ENCODE results near the gene FSD2. TPM values are rescaled to one million over a fixed set of nuclear protein-coding genes. Genes with fewer than 3 reads are reported as not detected.

The FSD2 gene
- total and polyA plus RNA-seq, 2 of the 8 experiments (the other 6 are each of a cell fraction or from before 2014, with no cell fraction given): 0.02 TPM; not detected in 1

DNA sequence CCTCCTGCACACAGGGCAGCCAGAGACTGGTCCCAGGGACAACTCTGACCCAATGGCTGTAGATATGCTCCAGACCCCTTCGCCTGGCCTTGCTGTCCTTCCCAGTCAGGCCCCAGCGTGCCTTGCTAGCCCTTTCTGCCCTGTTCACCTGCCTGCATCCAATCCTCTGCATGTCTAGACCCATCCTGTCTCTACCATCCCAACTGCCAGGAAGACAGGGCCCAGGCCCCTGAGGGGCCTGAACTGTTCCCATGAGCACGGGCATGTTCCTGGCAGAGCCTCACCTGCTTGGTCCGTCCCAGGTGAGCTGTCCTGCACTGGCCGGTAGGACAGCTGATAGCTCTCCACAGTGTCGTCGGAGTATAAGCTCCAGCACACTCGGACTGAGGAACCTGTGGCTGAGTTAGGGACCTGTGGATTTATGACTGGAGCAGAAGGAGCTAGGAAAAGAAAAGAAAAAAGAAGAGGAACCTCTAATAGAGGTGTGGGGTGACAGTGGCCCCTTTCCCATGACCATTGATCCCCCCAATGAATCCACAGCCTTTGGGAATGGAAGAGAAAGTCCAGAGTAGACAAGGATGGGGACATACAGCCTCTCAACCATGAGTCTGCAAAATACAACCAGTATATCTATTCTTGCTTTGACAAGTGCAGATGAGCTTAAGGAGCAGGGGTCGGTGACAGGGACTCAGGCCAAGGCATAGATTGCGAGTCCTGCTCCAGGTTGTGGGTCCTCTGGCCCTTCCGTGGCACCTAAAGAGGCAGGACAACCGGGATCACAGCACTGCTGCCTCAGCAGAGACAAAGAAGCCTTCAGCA is 33.9 kb downstream of the FSD2 start:
- Histone ChIP-seq H4K20me1 (replicated peaks in 1 of 2; ENCODE audit: control insufficient read depth in 1 of 2, insufficient read depth in 2 of 2, low read length in 2 of 2) (peaks cover 0 to 2% of the 10 kb centered on the region in 2 experiments), H2BK120ac (replicated peaks; ENCODE audit: low read depth, low read length) (no peak overlapping the region), H3K36me3 (ENCODE audit: control insufficient read depth in 2 of 4, insufficient read depth in 4 of 4, low read length in 3 of 4) (no peaks in the 10 kb centered on the region), H2BK5ac (ENCODE audit: low read depth, low read length) (no peak overlapping the region), H4K5ac (ENCODE audit: insufficient read length, low read depth, low read length) (no peak overlapping the region), H2BK15ac (ENCODE audit: low read length) (no peak overlapping the region), H3K4me1 (replicated peaks in 1 of 4; ENCODE audit: control insufficient read depth in 3 of 4, insufficient read depth in 4 of 4, low read length in 3 of 4) (no peaks in the 10 kb centered on the region), H3K79me1 (ENCODE audit: low read depth, low read length) (no peaks in the 10 kb centered on the region), H3K4me3 (ENCODE audit: extremely low read depth in 1 of 4, insufficient read depth in 2 of 4, low read depth in 3 of 4, low read length in 4 of 4) (no peak overlapping the region), H2AFZ (ENCODE audit: low read length) (no peak overlapping the region), H3K27me3 (replicated peaks in 1 of 4; ENCODE audit: control insufficient read depth in 3 of 4, extremely low read depth in 1 of 4, insufficient read depth in 3 of 4, low read length in 3 of 4) (no peaks in the 10 kb centered on the region), H3K79me2 (ENCODE audit: control insufficient read depth in 1 of 2, insufficient read depth in 2 of 2, low read length in 2 of 2) (no peaks in the 10 kb centered on the region), H3K4ac (replicated peaks; ENCODE audit: insufficient read length, low read depth, low read length) (no peak overlapping the region), H2AK5ac (ENCODE audit: low read depth, low read length) (no peak overlapping the region), H3K9me3 (ENCODE audit: insufficient read depth in 2 of 2, low read depth in 1 of 2, low read length in 1 of 2) (no peaks in the 10 kb centered on the region), H4K8ac (ENCODE audit: extremely low read depth, insufficient read depth, low read length) (peak overlapping the region; percentile 75; the same call in 1 of the 2 replicates), H3K14ac (ENCODE audit: insufficient read length) (no peak overlapping the region), H3K23ac (ENCODE audit: insufficient read length) (no peak overlapping the region), H2BK20ac (ENCODE audit: low read length) (no peak overlapping the region), H3K4me2 (ENCODE audit: insufficient read depth in 1 of 2, low read depth in 2 of 2, low read length in 2 of 2) (no peak overlapping the region), H3K23me2 (ENCODE audit: low read depth, low read length) (no peaks in the 10 kb centered on the region), H2BK12ac (ENCODE audit: low read depth, low read length) (no peak overlapping the region), H4K91ac (replicated peaks; ENCODE audit: insufficient read length, low read length) (no peak overlapping the region), H3K27ac (ENCODE audit: low read depth, low read length) (no peak overlapping the region), H3K18ac (ENCODE audit: extremely low read depth, low read length) (no peak overlapping the region), H3K9ac (replicated peaks in 1 of 4; ENCODE audit: extremely low read depth in 1 of 4, low read depth in 3 of 4, low read length in 3 of 4) (no peak overlapping the region), H3K56ac (replicated peaks; ENCODE audit: insufficient read length, low read depth, low read length) (no peak overlapping the region)
- 87% methylated on average over 12 of the region's 12 CpGs; no CpG with 5 or more reads in 1 of the 2 experiments for WGBS, 2 experiments (ENCODE audit: extremely low coverage in 1 of 2, insufficient coverage in 1 of 2, insufficient read length in 1 of 2, insufficient replicate concordance in 2 of 2, low coverage in 1 of 2, low lambda C conversion rate in 2 of 2, missing lambda C conversion rate in 1 of 2)
- no peak for DNase-seq (ENCODE audit: low read depth in 1 of 2, low spot score in 2 of 2)
- CTCF ChIA-PET (ENCODE audit: partially characterized antibody): interaction anchor here (1.0 to 1.4 kb wide), 3 partner anchors 21 to 228 kb away, joined by 3 to 5 read pairs (median 3); no protein-coding TSS in a partner anchor
- POLR2A ChIA-PET (ENCODE audit: partially characterized antibody): interaction anchor here (1.0 kb wide), 1 partner anchor 232 kb away, joined by 3 read pairs; the partner anchor contains the start of gene RPS17
- FAIRE-seq: no peak
- TF ChIP-seq GTF2F1 (IDR thresholded peaks at IDR 0.05; ENCODE audit: borderline replicate concordance, low read depth, low read length): no peak
- no peak for TF ChIP-seq CBX5 (IDR thresholded peaks at IDR 0.05; ENCODE audit: low read depth, low read length)
- TF ChIP-seq, protein P1, sequence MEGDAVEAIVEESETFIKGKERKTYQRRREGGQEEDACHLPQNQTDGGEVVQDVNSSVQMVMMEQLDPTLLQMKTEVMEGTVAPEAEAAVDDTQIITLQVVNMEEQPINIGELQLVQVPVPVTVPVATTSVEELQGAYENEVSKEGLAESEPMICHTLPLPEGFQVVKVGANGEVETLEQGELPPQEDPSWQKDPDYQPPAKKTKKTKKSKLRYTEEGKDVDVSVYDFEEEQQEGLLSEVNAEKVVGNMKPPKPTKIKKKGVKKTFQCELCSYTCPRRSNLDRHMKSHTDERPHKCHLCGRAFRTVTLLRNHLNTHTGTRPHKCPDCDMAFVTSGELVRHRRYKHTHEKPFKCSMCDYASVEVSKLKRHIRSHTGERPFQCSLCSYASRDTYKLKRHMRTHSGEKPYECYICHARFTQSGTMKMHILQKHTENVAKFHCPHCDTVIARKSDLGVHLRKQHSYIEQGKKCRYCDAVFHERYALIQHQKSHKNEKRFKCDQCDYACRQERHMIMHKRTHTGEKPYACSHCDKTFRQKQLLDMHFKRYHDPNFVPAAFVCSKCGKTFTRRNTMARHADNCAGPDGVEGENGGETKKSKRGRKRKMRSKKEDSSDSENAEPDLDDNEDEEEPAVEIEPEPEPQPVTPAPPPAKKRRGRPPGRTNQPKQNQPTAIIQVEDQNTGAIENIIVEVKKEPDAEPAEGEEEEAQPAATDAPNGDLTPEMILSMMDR (IDR thresholded peaks at IDR 0.05; ENCODE audit: control extremely low read depth in 1 of 3, insufficient read depth in 1 of 3, low read depth in 1 of 3, low read length in 3 of 3): no peak
- no peak for TF ChIP-seq EGR1 (IDR thresholded peaks at IDR 0.05; ENCODE audit: borderline replicate concordance, low read depth, low read length)
- no peak for TF ChIP-seq SP1 (IDR thresholded peaks at IDR 0.05; ENCODE audit: low read depth, low read length)
- no peak for TF ChIP-seq NANOG (IDR thresholded peaks at IDR 0.05; ENCODE audit: insufficient read depth, low read depth, low read length, poor library complexity, severe bottlenecking)
- TF ChIP-seq CHD1 (IDR thresholded peaks at IDR 0.05; ENCODE audit: low read depth, low read length): no peak
- no peak for TF ChIP-seq POLR2AphosphoS5 (IDR thresholded peaks at IDR 0.05; ENCODE audit: low read depth, low read length)
- TF ChIP-seq, protein P2, sequence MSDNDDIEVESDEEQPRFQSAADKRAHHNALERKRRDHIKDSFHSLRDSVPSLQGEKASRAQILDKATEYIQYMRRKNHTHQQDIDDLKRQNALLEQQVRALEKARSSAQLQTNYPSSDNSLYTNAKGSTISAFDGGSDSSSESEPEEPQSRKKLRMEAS (IDR thresholded peaks at IDR 0.05): no peak
- TF ChIP-seq RXRA (IDR thresholded peaks at IDR 0.05; ENCODE audit: insufficient read depth, low read depth, low read length): no peak
